Measurements from ENCODE around the gene MTARC2.

MTARC2 gene

DNA sequence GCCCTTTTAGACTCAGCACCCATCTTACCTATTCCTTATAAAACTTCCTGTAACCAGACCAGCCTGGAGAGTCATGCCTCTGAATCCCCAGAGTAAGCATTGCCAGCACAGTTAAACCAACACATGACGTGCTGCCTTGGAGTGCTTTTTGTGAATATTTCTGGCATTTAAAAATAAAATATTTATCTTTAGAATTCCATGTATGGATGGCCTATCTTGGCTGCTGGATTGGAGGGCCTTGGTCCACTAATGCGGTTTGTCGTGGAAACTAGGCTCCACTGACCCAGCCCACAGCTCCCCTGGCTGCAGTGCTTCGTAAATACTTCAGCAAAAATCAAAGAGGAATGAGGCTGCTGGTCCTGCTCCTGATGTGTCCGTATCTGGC, 56.1 kb downstream of the MTARC2 start:
- no peak for DNase-seq

DNA sequence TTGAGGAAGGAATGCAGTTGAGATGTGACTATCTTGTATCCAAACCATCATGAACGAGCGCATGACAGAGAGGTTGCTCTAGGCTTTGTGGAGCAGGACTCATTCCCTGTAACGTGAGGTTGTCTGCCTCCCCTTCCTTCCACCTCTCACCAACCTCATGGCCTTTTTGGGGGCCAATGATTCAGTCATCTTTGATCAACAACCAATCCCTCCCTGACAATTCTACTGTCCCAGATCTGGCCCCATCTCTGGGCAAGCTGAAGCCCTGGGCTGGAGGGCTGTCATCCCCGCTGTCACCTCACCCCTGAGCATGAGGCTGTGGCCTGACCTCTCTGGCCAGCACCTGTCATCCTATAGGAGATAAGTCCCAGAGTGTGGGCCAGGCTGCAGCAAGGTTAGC, 58.3 kb downstream of the MTARC2 start:
- DNase-seq, result no peak

DNA sequence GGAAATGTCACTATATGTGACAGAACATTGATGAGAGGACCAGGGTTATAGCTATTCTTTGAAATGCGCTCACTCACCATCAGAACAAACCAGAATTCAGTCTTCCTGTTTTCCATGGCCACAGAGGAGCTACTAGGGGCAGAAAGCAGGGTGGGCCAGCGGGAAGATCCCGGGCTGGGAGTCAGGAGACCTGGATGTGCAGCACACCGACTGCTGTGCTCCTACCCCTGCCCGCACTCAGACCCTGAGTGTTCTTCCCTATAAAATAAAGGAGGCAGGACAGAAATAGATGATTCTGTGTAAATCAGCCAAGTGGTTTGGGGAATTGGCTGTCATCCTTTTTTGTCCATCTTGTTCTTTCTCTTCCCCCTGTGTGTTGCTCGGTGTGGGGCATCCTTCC, 59.6 kb downstream of the MTARC2 start:
- no peak for DNase-seq

DNA sequence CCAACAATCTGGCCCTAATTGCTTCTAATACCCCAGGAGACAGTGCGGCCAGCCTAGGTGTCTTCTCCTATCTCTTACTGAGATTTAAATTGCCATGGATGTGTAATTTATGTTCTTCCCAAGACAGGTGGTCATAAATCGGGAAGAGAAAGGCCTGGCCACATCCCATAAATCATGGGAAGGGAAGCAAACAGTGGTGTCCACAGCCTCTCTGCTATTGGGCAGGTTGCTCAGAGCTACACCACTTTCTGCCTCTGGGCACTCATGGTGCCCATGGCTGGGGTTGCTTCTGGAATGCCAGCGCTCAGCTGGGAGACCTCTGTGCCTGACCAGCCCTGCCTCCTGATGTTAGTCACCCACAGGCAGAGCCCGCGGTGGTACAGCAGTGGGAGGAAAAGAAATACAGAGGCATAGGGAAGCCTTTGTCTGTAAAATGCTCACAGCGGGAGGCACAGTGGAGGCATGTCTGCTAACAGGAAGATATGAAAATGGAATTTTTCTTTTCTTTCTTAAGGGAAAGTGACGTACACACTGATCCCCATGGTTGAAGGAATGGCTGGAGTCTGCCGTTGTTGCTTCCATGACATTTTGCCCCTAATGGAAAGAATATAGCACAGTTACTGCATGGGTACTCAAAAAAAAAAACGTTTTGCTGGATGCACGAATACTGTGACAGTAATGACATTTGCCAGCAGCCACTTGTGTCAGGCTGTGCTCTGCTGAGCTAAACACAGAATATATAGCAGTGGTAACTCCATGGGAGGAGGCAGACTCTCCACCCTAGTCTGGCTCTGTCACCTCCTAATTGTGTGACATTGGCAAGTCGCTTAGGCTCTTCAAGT, 60.4 kb downstream of the MTARC2 start:
- DNase-seq, result no peak

DNA sequence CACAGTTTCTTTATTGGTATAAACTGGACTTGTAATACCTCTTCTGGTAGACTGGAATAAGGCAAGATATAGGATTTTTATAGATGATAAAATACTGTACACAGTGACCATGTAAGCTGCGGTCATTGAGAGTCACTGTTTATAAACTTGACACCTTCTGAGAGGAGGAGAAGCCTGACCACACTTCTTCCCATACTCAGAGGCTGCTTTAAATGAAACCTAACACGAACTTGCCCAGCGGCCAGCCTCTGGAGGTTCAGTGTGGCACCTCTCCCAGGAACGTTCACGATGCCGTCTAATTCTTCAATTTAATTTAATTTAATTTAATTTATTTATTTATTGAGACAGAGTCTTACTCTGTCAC, 61.0 kb downstream of the MTARC2 start:
- DNase-seq, result no peak

DNA sequence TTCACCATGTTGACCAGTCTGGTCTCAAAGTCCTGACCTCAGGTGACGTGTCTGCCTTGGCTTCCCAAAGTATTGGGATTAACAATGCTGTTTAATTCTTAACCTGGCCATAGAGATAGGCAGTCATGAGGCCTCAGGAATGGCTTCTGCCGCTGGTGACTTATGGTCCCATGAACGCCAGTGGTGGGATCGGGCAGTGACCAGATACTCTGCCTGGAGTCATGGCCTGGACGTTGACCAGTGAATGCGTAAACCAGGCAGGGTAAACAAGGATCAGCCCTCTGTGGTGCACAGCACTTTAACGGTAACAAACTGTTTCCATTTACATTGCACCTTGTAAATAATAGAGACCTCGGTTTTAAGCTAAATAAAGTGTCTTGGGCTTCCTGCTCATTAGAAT, 61.6 kb downstream of the MTARC2 start:
- no peak for DNase-seq

DNA sequence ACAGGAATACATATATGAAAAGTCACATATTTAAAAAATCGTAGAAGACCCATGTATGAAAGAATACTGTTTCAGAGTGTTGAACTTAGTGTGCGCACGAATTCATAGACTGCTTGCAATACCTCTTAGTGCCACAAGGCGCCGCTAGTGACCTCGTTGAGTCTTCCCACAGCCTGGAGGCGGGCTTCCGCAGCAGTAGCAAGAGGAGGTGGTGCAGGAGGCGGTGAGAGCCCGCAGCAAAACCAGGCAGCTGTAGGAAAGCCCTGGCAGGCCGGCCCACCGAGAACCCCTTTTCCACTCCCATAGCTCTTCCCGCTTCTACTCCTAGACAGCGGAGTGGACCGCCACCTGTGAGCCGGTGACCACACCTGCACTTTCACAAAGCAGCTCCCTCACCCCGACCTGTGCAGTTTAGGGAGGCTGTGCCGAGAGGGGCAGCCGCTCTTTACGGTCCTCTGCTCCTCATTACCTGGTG, 62.1 kb downstream of the MTARC2 start:
- peak; percentile 80 for DNase-seq

DNA sequence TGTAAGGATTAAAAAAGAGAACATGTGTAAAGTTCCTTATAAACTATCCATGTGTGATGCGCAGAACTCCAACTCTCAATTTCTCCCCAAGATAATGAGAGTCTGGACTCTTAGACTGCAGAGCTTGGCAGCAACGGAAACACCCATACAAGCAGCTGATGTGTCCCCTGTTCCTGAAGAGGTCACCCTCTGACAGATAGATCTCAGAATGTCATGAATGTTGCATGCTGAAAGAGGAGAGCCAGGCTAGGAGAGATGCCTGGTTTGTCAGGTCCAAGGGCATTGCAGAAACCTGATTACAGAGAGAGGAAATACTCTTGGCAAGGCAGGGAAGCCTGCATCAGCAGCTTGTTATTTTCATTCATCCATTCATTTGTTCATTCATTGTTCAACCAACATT, 62.8 kb downstream of the MTARC2 start:
- DNase-seq, result no peak

DNA sequence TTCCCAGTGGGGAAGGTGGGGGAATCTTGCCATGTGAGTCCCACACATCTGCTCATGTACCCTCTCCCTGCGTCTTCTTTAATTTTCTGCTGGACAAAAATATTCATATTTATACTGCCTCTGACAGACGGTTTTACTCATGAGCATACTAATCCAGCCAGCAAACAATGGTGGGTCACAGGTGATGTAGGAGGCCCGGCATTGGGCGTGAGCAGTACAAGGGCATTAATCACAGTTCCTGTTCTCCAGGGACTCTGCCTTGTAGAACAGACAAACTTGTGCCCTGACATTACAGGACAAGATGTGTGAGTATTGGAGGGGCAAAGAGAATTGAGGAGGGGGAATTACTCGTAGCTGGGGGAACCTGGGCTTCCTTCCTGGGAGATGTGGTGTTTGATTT, 63.6 kb downstream of the MTARC2 start:
- DNase-seq, result no peak

DNA sequence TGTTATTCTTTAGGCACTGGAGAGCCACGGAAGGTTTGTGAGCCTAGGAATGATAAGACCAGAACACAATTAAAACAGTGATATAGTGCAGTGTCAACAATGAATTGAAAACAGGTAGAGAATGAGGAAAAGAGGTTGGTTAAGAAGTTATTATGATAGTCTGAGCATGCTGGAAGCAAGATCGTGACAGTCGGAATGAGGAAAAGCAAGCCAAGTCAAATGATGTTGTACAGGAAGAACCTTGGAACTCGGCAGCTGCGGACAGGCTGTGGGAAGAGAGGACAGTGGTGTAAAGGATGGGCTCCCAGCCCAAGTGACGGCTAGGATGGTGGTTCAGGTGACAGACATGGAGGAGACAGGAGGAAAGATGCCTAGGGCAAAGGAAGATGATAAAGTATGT, 64.2 kb downstream of the MTARC2 start:
- DNase-seq, result no peak

DNA sequence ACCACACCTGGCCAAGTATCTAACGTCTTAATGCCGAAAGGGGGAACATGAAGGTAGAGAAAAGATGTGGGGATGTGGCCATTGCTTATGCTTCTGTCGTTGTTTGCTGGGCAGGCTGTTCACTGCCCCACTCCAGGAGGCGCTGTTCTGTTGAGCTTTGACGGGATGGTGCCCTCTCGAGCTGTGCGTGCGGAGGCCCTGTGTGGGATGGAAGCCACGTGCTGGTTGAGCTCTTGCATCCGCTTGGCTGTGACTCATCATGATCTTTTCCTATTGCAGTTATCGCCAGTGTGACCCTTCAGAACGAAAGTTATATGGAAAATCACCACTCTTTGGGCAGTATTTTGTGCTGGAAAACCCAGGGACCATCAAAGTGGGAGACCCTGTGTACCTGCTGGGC, 64.9 kb downstream of the MTARC2 start:
- DNase-seq, result no peak

DNA sequence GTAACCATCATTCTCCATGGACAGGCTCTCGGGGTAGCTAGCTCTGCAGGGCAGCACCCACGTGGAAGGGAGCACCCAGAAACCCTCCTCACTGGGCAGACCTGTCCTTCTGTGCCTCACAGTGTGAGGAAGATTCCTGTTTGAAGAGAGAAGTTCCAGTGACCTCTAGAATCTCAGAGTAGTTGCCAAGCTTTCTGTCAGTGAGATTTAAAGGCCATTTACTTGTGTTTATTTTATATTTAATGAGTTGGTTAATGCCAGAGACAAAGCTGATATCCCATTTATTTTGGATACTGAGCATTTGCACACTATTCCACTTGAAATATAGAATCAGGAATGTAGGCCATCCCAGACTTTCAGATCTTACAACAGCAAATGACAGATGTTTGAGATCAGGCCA, 67.3 kb downstream of the MTARC2 start:
- DNase-seq, result no peak

DNA sequence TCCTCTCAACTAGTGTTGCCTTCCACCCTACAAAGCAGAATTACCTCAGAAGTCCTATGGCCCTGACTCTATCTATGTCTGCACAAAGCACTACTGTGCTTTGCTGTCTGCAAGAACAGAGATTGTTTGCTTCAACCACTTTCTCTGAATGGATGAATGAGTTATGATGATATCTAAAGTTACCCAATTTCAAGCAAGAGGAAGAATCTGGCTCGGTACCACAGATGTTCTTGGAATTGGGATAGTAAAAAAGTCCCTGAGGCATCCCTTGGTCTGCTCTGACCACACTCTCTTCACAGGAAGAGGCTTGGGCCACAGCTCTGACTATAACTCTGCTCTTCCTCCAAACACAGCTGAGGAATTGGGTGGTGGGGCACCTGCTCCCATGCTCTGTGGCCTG, 69.8 kb downstream of the MTARC2 start:
- DNase-seq, result no peak

DNA sequence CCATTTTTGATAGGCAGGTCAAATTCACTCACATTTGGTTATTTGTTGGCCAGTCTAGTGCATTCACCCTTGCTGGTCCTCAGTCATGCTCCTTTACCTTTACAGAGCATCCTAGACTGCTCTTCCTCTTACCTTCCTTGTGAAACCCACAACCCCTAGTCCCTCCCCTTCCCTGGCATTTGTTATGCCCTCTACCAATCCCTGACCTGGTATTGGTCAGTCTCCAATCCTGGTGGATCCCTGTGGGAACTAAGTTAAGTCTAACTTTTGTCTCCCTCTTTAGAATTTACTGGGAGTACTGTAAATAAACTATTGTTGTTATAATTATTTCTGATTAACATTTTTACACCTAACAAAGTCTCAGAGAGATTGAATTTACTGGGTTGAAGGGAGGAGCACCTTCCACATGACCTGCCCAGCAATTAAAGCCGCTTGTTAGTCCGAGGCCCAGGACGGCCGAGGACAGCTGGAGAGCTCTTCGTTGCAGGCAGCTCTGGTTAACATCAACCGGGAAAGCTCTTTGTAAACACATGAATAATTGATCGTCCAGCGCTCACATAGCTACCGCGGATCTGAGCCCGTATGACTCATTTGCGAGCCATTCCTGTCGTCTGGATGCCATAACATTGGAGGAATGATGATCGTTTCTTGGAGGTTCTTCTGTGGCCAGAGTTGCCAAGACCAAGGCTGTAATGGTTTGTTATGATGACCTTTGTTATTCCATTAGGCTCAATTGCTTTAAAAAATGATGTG, 70.5 kb downstream of the MTARC2 start:
- DNase-seq, result peak; percentile 90

DNA sequence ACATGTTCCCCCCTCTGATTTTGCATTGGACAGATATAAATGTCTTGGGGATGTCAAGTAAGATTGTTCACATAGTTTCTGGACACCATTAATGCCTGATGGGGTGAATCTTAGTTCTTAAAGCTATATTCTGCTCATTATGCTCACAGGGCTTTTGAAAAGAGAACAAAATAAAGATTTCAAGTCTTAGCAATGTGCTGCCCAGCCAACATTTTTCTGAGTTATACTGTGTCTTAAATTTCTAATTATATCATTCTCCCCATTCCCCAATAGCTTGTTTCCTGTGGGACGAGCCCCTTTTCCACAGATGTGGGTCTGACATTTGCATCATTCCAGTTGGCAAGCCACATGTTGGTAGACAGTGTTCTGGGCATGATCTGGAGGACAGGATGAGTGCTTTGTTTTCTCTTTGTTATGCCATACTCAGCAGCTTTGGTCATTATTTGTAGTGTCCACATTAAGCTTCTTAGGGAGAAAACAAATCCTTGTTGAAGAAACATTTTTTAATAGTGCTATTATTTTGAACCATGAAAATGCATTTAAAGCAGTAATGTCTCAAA, 71.4 kb downstream of the MTARC2 start:
- DNase-seq, result no peak

DNA sequence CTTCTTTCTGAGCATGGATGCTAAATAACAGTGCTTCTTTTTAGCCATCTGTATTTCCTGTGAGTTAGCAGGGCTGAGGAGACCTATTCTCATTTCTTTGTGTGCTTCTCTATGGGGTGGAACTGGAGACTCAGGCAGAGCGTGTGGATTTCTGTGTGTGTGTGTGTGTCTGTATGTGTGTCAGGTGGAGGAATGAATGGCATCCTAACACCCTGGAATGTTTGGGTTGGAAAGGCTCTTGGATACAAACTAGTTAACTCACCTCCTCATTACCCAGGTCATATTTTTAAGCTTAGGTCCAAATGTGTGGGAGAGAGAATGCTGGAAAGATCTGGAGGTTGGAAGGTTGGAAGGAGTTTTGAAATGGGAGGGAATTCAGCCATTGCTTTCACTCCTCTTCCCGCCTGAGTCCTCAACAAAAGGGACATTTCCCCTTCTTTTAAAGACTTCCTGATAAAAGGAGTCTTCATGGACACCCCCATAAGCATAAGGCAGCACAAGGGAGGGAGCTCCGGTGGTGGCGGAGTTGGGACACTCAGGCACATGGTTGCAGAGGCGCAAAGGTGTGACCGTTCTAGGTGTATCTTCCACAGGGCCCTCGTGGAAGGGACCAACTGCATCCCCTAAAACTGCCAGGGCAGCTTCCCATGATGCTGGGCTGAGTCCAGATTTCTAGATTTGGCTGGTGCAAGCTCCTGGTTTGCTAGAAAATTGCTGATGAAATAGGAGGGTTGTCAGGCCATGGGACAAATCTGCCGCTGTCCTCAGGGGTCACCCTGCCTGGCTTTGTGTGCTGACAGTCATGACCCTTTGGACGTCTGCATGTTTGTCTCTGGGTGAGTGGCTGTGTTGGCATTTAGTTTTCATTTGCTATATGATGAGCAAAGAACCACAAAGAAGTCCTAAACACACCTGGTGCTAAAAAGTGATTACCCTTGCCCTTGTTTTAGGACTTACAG, 76.2 kb downstream of the MTARC2 start:
- peak; percentile 51 for DNase-seq

DNA sequence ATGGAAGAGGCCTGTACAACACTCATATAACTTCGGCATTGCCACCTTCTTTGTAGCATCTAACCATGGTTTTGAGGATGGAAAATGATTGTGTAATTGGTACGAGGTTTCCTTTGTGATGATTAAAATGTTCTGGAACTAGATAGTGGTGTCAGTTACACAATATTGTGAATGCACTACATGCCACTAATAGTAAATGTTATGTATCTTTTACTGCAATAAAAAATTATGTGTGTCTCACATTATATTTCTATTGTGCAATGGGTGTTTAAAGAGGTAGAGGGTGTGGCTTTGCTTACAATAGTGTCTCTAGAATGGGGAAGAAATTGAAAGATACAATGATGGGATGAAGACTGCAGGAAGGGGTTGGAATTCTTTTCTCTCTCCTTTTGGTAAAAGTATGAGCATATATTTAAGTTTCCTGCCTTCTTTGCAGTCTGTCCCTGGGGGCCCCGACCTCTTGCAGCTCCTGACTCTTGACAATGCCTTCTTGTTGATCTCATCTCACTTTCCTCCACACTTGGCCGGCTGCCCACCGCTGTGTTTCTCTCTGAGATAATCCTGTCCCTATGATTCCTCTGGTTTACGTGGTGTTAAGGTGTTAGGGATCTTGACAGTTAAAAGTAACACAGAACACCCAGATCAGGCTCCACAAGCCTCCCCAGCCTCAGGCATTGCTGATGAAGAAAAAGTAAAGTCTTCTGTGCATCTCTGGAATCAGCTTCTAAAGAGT, 77.9 kb downstream of the MTARC2 start:
- peak; percentile 24 for DNase-seq

DNA sequence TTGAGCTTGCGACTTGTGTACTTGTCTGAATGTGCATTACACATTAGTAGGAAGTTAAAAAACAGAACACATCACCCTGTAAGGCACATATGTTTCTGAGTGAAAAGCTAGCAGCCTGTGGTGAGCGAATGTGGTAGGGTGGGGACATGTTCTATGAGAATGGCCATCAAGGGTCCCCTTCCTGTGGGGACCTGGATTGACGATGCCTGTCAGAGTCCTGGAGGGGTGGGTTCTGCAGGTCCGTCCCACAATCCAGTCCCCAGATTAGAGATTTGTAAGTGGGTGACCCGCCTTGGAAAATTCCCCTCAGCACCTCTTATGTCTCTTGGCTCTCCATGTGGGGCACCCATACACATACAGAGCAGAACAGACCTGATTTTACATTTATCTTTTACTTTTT, 78.6 kb downstream of the MTARC2 start:
- no peak for DNase-seq

DNA sequence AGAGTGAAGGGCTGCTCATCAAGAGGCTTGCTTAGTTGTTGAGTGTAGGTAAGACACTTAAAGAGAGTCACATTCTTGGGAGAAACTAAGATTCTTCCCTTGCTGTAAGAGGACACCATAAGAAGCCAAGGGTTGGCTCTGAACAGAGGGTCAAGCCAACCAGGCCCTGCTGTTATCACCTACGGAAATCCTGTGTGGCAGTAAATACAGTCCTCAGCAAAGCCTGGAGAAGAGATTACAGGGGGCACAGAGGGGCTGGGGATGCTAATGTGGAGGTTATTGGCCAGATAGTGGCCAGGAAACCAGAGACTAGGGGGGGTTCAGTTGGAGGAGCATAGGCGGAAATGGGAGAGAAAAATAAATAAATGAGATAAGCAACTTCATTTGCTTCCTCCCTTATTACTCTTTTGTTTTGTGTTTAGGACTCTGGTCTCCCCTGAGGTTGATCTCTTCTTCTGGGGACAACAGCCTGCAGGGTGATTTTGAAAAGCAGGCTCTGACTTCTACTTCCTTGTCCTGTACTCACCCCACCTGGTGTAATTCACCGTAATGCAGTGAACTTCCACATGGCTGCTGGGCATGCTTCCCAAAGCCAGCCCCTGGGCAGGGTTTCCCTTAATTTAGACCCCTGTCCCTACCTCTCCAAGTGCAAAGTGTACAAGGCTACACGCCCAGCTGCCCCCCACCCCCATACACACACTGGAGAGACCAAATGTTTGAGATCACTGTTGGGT, 79.5 kb downstream of the MTARC2 start:
- DNase-seq, result no peak

DNA sequence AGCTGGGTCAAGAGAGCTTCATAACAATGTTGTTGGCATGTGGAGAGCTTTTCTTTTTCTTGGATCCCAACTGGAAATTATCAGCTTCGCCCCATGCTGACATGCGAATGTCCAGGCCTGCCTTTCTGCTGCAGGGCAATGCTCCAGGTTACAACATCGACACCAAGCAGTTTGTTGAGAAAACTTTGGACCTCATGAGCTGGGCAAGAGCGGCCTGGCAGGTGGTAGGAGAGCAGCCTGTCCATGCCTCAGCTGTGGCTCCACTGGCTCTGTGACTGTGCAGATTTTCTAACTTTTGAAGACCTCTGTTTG, 80.0 kb downstream of the MTARC2 start:
- DNase-seq, result no peak

DNA sequence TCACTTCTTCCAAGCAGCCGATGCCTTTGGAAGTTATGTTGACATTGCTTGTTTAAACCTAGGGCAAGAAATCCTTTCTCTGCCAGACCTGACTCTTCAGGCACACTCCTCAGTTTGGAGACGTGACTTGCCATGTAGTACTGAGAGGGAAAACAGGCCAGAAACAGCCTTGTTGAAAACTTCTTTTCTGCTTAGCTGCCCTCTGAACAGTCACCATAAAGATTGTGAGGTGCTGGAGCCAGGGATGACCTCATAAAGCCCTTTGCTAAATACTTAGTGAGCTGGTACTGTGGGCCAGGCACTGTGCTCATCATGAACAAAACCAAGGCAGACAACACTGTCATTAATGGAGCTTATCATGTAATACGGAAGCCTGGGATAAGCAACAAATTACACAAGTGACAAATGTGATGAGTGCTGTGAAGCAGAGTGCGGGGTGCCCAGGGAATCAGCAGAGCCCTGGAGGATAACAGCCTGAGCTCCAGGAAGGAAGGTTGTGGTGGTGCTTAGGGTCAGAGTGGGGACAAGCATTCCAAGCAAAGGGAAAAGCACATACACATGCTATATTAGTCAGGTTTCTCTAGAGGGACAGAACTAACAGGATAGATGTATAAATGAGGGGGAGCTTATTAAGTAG, 80.9 kb downstream of the MTARC2 start:
- no peak for DNase-seq

Measured in fibroblast of skin of right biceps (primary cell).